Caki2 (cell line): Measurements from ENCODE around the gene ACSM5. TPM values are rescaled to one million over a fixed set of nuclear protein-coding genes. Genes with fewer than 3 reads are reported as not detected.

Experiments
- total RNA-seq: library from RNA; depleted of rRNA; stranded (reverse); fragments of >200 nt; shearing (Covaris generic); gene quantifications from 2 replicates; pipeline ENCODE4 v1.2.3, GENCODE V29; 2014; ENCODE audit warnings: low replicate concordance; rRNA removed

The ACSM5 gene
- total RNA-seq, 1 experiment from 2014 or later = 8.0 TPM

Other genes with a start within 250 kb of the ACSM5 start
- not detected in 2 replicates for gene GP2, start 82.0 kb upstream of the ACSM5 start, total RNA-seq
- gene UMOD, start 56.8 kb upstream of the ACSM5 start, total RNA-seq = not detected in 2 replicates
- not detected in 2 replicates for gene PDILT, start 4.8 kb upstream of the ACSM5 start, total RNA-seq
- gene ACSM2A, start 42.0 kb downstream of the ACSM5 start, total RNA-seq = not detected in 2 replicates
- gene ACSM2B, start 166.8 kb downstream of the ACSM5 start, total RNA-seq = not detected in 2 replicates